ENCODE results near the gene DEFB126.
"Not testable (repeated sequence)": the region's sequence is repeated elsewhere in the genome, so short reads cannot be mapped to it uniquely, and the experiment has no call there.

Gene DEFB126

DNA sequence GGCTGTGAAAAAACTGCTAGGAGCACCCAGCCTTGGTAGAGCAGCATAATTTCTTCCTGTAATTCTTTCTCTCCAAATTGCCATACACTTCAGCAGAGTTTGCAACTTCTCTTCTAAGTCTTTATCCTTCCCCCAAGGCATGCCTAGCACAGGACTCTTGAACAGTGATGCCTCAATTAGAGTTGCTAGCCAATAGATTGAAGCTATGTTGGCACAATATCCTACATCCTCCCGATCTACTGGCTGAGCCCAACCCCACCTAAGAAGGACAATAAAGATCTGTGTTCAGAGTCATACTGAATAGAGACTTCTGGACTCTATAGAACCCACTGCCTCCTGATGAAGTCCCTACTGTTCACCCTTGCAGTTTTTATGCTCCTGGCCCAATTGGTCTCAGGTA lies at the start of gene DEFB126:
DEFB126 (plus strand) TSS at position 301 of the 400 bp plus-strand sequence; CDS start at position 340, 39 bp downstream.
- FAIRE-seq, result no peak

DNA sequence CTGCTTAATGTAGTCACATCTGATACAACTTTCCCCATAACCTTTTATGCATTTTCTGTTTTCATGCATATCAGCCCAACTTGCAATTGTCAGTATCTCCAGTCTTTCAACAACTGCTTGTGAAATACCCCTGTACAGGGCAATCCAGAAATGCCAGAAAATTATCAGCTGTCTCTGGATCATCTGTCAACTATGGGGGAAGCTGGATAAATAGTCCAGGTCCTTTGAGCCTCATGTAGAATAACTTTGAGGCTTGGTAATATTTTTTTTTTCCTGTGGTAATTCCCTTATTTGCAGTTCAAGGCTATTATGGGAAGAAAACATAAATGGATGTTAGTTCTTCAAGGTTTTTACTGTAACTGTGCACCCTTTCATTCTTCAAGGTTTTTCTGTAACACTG lies 48.7 kb upstream of the DEFB126 start:
- no peak for FAIRE-seq

GRCh38 chr20:95215-95614 lies 47.2 kb upstream of the DEFB126 start:
- FAIRE-seq, result no peak

GRCh38 chr20:97691-98090 lies 44.7 kb upstream of the DEFB126 start:
- FAIRE-seq, result not testable (repeated sequence)

- no peak for FAIRE-seq
These were observed 40.4 kb upstream of the DEFB126 start for GRCh38 chr20:101975-102374.

DNA sequence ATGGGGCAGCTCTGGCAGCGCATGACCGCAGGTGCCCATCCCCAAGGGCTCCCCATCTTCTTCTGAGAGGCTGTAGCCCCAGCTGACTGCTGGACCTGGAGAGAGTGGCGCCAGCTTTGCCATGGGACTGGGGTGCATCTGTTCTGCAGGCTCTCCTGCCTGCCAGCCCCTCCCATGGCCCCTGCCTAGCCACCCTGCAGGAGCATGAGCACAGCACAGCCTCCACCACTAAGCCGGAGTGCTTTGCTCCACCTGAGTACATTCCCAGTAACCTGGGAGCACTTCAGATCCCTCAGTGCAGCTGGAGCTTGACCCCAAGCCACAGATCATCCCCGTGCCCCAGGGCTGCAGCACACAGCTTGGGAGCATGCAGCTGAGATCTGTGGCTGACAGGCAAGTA lies 38.9 kb upstream of the DEFB126 start:
- no peak for FAIRE-seq

DNA sequence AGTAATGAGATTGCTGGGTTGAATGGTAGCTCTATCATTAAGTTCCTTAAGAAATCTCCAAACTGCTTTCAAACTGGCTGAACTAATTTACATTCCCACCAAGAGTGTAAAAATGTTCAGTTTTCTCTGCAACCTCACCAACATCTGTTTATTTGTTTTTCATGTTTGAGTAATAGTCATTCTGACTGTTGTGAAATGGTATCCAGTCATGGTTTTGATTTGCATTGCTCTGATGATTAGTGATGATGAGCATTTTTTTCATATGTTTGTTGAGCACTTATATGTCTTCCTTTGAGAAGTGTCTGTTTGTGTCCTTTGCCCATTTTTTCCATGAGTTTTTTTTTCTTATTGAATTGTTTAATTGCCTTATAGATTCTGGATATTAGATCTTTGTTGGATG lies 30.0 kb upstream of the DEFB126 start:
- FAIRE-seq, result no peak

GRCh38 chr20:117518-117917 lies 24.9 kb upstream of the DEFB126 start:
- FAIRE-seq, result no peak

- not testable (repeated sequence) for FAIRE-seq
These were observed 12.5 kb upstream of the DEFB126 start for GRCh38 chr20:129786-130323.

- FAIRE-seq, result no peak
These were observed 4.5 kb upstream of the DEFB126 start for GRCh38 chr20:137668-138490.

GRCh38 chr20:145877-146276 lies 3.5 kb downstream of the DEFB126 start:
- FAIRE-seq, result no peak

DNA sequence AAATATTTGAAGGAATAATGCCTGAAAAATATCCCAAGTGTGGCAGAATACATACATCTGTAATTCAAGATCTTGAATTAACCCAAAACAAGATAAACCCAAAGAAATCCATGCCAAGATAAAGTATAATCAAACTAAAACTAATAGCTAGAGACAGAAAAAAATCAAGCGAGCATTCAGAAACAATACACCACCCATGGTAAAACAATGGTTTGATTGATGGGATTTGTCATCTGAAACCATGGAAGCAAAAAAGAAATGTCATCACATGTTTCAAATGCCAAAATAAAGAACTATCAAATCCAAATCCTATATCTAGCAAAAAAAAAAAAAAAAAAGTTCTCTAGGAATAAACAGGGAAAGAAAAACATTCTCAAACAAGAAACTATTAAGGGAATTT lies 9.7 kb downstream of the DEFB126 start:
- no peak for FAIRE-seq

GRCh38 chr20:157154-157553 lies 14.8 kb downstream of the DEFB126 start, which contains the start of gene DEFB127:
TSS of gene DEFB127 (plus strand) at chr20:157454. CDS start at chr20:157545, 91 bp downstream.
- FAIRE-seq, result no peak

GRCh38 chr20:164618-165017 lies 22.2 kb downstream of the DEFB126 start:
- FAIRE-seq, result no peak

DNA sequence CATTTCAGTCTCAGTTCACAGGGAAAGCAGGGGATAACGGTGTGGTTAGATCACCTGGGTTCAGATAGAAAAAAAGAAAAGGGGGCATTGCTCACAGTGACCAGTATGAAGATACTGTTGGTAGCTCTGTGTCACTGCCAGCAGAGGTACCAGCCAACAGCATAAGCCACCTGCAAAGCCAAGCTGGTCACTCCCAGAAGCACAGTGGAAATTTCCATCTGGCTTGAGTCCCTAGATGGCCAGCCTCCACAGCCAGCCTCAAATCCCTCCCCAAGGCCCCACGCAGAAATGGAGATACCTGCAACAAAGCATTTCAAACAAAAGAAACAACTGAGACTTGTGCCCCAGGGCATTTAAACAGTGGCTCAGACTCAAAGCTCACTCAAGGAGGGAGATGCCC lies 26.5 kb downstream of the DEFB126 start:
- no peak for FAIRE-seq

GRCh38 chr20:184288-184687 lies 41.9 kb downstream of the DEFB126 start:
- FAIRE-seq, result no peak

GRCh38 chr20:187733-188132 lies 45.3 kb downstream of the DEFB126 start:
- FAIRE-seq, result no peak

GRCh38 chr20:189611-190010 lies 47.2 kb downstream of the DEFB126 start, which contains the start of gene DEFB128:
TSS of gene DEFB128 (minus strand) at chr20:189711. CDS start at chr20:189623, 88 bp downstream.
- FAIRE-seq, result no peak

All from TTC549 (cell line).